NCI-H1417 treated with DMSO at 0.1 percent for 48 hours (cell line): ENCODE data around the gene PLS3.

Source experiments
- DNase-seq: peaks from one replicate; lab custom pipeline; 2025; lab: John Stamatoyannopoulos, UW

Gene PLS3

DNA sequence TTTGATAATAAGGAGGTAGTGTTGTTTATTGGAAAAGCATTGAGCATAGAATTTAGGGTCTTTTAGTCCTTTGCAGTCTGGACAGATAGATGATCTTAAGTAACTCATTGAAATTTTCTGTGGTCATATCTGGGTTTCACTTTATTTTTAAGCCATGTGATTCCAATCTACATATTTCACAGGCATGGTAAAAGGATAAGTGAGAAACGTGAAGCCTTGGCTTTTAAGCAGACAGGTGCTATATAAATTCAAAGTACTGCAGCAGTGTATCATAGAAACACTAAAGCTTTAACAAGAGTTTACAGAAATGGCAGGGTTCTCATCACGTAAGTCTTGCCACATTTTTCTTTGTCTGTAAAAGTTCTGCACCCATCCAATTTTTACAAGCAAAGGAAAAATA lies 4.9 kb downstream of the PLS3 start:
- DNase-seq = no peak

DNA sequence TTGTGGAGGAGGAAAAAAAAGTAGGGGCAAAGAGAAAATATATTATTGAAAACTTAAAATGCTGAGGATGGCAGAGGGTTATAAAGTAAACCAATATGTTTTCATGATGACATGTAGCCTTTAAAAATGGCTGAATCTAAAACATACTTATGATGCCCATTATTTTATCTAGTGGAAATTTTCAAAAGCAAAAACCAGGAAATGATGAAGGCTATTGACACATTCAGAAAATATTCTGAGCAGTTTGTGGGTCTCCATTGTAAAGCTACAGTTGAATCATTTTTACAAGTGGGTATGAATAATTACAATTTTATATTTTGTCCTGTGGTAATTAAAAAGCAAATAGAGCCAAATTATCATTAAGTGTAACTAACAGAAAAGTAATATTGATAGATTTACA lies 10.7 kb downstream of the PLS3 start:
- no peak for DNase-seq

DNA sequence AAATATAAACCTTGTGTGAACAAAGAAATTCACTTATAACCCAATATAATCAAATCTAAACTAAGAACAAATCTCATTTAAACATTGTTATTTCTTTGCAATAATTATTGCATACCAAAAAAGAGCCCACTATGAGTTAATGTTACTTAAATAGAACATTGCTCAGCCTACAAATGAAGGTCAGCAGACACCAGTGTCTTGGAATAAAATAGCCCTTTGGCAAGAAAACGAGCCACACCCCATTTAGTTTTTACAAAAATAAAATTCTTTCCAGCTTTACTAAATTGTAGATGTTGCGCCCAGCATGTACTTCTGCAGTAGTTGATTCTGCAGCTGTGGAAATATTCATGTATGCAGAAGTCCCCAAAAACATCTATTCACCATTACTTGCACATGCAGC lies 12.2 kb downstream of the PLS3 start:
- no peak for DNase-seq

DNA sequence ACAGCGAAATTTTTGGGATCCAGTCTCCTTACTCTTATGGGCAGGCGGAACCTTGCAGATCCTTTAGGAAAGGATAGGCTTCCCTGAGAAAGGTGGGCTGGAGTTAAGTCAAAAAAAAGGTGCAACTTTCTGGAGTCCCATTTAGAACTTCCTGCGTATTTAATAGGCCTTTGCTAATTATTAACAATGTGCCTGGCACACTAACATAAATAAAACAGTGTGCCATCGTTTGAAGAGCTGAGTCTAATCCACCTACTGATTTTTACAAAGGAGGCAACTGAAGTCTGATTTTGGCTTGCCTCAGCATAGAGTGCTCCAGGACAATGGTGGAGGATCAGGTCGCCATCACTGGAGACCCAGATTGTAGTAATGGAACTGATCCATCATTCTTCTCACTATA lies 15.7 kb downstream of the PLS3 start:
- no peak for DNase-seq

DNA sequence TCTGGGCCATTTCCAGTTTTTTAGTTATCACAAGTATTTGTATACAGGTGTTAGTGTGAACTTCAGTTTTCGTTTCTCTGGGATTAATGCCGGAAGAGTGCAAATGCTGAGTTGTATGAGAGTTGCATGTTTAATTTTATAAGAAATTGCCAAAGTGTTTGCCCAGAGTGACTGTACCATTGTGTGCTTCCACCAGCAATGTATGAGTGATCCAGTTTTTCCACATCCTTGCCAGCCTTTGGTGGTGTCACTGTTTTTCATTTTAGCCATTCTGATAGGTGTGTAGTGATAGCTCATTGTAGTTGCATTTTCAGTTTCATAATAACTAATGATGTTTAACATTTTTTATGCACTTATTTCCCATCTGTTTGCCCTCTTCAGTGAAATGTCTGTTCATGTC lies 18.4 kb downstream of the PLS3 start:
- DNase-seq = no peak

DNA sequence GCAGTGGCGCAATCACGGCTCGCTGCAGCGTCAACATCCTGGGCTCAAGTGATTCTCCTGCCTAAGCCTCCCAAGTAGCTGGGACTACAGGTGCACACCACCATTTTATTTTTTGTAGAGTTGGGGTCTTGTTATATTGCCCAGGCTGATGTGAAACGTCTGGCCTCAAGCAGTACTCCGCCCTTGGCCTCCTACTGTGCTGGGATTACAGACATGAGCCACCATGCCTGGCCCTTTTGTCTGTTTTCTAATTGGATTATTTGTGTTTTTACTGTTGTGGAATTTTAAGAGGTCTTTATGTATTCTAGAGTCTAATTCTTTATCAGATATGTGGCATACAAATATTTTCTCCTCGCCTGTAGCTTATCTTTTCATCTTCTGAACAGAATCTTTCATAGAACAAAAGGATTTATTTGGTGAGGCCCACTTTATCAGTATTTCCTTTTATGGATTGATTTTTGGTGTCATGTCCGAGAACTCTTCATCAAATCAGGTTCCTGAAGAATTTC lies 18.9 kb downstream of the PLS3 start:
- no peak for DNase-seq

DNA sequence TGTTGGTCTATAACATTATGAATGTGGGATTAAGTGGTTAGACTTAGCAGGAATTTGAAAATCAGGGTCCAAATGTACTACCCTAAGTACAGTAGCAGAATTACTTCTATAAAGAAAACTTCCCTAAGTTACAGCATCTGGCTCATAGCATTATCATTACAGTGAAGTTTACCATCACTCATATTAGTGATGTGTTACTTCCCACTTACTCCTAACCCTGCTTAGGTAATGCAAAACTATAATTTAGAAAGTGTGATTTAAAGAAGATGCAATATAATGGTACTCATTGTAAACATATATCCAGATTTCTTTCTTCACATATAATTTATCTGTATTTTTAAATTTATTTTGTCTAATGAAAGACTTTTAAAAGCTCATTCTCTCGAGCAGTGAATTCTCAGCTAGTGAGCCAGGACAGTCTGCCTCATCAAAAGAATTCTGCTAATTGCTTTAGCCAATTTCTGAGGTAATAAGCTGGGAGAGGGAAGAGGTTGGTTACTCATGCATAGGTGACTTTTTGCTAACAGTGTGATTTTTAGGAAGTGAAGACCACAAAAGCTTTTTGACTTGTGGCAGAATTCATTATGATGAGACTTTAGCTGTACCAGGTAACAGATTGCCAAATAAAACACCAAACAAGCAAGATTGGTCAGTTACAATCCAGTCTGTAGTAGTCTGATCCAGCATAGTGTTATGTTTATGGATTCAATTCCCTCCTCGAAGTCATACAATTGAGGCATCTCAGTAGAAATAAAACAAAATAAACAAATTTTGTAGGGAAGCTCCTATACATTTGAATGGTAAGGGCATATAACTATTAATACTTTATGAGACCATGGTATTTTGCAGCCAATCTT lies 21.0 kb downstream of the PLS3 start:
- no peak for DNase-seq

DNA sequence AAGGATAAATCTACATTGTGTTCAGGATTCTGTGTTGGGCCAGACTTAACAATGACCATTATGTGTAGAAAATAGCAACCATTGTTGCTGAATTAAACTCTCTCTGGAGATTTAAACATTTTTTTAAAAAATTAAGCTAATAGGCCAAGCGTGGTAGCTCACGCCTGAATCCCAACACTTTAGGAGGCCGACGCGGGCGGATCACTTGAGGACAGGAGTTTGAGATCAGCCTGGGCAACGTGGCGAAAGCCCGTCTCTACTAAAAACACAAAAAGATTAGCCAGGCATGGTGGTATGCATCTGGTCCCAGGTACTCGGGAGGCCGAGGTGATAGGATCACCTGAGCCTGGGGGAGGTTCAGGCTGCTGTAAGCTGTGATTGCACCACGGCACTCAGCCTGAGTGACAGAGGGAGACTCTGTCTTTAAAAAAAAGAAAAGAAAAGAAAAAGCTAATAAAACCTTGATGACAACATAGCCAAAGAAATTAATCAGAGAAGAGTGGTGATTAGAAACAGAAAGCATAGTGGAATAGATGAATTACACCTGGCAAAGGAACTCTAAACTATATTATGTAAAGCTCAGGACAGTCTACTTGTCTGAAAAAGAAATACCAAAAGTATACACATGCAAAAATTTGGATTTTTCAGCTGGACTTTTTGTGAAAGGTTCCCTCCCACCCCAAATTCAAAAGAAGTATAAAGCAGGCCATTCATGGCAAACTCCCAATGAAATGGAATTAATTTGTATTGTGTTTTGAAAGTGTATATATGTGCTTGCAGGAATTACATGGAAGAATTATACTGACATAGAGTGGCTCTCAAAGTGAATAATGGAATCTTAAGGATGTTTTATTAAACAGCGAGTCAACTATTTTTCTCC lies 21.9 kb downstream of the PLS3 start:
- no peak for DNase-seq

DNA sequence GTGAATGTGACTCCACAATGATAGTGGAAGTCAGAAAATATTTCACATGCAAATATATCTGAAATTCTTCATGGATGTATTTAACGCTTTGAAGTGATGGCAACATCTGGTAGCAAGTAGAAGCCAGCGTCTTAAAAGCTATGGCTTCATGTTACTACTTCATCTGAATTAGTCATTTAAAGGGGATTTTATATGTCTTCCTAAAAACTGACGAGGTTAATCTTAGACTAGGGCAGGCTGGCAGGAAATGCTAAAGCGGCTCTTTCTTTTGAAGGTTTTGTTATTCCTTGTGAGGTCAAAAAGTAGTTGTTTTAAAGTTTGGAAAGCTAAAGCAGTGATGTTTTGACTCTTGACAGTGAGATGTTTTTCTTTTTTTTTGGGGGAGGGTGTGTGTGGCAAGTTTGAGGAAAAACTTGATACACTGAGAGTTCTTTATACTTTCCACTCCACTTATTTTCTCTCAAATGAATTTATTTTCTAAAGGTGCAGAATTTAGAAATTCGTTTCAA lies 22.6 kb downstream of the PLS3 start:
- no peak for DNase-seq

DNA sequence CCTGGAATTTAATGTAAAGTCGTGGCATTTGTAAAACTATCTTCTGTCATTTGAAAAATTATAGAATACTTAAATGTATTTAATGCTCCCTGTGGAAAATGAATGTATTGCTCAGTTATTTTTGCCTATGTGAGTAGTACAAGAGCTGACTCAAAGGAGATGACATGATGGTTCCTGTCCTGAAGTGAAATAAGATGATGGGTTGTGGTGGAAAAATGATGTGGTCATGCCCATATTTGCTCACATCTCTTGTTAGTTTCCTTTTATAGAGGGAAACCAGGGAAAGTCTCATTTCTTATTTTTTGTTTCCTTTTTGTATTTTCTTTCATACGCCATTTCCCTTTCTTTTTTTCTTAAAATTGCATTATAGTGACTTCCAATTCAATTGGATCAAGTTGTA lies 23.7 kb downstream of the PLS3 start:
- DNase-seq = no peak

DNA sequence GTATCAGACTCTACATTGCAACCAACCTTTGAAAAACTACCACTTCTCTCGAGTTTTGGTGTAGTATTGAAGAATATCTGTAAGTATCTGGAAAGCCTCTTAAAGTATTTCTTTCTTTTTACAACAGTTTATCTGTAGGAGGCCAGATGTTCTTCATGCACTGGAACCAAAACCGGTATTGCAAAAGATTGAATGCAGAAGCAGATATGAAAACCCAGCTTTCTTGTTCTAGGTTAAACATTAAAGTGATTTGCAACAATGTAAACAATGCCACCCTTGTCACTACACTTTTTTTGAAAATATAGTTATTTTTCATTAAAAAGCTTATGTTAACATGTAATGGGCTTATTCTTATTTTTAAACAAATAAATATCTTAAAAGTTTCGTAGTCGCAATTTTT lies 27.2 kb downstream of the PLS3 start:
- DNase-seq = no peak

DNA sequence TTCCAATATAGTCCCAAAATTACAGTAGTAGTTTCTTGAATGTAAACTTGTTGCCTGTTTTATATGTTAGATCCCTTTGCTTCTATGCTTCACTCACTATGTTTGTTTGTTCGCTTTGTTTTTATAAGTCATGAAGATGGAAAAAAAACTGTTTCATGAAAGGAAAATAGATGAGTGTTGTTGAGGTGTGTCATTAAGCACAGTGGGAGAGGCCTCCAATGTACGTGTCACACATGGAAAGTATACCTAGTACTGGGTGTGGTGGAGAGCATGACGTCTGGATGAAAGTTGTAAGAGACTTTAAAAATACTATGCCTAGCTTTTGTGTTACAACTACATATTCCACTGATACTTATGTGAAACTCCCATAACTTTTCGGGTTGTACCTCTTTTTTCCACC lies 28.4 kb downstream of the PLS3 start:
- DNase-seq = no peak

DNA sequence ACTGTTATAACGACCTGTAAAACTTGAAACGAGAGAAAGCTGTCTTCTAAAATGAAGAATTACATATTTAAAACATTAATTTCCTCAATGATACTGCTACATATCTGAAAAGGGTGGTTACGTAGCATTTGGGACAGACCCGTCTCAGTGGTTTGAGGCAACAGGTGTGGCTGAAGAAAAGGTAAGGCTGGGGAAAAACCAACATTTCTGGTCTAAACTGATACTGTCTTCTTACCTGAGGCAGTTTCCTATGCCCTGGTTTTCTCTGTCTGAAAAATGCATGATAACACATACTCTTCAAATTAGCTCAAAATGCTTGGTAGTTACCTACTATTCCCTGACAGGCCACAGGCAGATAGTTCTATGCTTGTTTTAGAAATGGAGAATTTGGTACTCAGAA lies 30.4 kb downstream of the PLS3 start:
- no peak for DNase-seq

DNA sequence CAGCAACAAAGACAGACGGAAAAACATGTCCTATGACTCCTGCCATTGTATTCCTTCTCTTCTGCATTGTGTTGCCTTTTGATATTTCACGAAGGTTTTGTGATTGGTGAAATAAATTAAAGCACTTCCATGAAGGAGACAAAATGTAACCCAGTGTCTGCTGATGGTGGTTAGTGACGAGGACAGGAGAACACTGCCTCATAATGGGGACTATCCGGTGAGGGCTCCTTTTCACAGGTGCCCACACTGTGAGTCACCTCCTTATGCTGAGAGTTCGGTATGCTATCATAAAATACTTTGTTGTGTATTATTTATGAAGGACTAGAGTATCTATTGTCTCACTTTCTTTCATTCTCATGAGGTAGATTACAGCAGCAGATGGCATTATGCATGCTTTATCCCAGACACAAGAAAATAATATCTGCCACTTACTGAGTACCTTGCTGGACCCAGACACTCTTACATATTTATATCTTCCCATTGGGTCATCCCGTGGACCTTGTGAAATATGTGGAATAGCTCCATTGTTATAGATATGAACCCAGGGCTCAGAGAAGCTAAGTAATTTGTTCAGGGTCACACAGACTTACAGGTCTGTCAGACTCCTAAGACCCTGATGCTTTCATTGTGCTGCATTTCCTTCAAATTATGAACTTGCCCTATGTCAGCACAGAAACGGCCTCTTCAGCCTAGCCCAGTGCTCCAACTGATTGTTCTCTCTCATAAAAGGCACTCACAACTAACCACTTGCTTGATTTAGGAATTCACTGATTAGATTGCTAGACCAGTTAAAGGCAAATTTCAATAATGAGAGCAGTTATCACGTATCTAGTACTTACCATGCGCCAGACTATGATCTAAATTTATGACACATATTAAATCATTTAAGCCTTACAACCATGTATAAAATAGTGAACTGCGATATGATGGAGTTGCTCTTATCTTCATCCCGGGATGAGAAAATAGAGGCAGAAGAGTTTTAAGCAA lies 31.2 kb downstream of the PLS3 start:
- DNase-seq = no peak

DNA sequence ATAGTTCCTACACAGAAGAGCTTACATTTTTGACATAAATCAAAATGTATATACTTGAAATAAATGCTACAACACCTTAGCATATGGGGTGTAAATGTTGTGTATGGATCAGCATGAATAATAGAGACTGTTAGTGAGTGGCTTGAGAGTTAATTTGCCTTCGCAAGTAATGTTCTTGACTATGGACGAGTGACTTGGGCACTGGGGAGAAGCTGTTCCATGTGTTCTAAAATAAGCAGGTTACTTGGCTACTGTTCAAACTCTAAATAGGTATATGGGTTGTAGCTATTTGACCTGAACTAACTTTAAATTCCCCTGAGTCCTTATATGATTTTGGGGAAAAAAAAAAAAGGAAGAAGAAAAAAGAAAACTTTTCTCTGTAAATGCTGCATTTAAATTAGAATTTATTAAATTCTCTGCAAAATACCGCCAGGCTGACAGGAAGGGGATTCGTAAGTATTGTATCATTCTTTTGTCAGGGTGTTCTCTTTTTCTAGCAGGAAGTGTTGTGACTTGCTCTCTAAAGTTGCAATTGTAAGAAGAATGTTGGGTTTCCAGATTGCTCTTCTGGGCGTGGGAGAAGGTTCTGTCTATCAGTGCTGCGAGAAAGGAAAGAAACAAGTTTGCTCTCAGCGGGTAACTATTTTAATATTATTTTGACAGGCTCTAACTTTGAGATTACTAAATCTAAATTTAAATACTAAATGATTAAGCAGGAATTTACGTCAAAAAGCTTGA lies 32.2 kb downstream of the PLS3 start:
- DNase-seq = no peak

DNA sequence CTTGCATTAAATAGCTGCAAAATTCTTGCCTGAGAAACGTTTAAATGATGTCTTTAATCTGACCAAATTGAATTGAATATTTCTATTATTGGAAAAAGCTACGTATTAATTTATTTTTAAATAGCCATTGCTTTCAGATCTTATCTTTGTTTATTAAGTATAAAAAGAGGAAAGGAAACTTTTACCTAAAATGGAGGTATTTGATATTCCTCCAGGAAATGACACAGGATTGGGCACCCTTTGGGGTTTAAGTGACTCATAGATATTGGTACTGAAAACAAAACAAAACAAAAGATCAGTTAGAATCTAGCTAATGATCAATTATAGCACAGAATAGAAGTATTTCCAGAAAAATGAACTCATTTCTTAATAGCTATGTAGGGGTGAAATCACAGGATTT lies 34.1 kb downstream of the PLS3 start:
- no peak for DNase-seq

DNA sequence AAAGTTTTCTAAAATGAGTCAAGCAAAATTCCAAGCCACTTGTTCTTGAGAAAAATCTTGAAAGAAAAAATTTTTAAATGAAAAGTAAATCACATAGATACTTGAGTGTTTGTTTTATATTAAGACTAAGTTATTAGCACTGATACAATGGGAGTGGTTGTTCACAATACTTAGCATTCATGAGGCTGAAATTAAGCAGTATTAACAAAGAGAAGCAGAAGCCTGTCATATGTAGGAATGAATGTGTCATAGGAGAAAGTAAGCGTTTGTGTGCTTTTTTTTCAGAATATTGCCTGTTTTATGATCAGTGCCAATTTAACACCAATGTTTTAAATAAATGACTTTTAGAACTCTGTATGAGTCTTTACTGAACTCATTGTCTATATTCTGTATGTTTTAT lies 37.6 kb downstream of the PLS3 start:
- no peak for DNase-seq

DNA sequence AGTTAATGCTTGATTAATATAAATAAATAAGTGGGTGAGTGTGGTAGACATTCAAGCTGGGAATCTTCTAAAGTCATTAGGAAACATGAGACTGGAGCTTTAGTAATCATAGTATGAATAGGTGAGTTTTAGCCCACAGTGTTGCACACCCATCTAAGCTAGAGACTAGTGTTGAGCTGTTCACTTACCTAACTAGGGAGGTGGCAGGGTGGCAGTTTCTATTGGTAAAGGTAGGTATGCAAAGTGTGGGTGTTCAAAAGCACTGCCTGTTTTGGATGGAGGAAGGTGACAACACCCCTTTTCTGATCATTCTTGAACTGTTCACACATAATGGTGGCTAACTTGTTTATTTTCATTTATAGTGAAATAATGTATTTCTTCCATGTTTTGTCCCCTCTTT lies 41.3 kb downstream of the PLS3 start:
- DNase-seq = no peak

DNA sequence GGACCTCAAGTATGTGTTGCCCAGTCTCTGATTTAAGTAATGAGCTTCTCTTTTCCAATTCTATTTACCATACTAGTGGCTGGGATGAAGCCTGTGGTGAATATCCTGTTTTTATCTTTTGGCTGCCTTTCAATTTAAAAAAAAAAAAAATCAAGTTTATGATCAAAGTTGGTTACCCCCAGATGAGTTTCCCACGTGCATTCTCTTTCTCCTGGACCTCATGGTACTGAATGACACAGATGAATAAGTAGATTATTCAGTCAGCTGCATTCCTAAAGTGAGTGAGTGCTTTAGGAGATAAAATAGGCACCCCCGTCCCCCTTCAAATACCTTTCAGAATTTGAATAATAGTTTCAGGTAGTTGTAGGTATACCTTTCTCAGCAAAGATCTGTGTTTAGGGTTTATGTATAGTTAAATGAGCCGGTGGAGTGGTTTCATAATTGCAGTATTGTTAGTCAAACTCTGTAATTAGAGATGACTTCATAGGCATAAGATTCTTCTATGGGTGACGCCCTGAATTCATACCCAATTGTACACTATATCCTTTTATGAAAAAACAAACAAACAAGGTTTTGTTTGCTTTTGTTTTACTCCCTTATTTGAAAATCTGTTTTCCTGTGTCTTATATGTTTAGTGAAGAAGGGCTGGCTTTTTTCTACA lies 41.9 kb downstream of the PLS3 start:
- no peak for DNase-seq

DNA sequence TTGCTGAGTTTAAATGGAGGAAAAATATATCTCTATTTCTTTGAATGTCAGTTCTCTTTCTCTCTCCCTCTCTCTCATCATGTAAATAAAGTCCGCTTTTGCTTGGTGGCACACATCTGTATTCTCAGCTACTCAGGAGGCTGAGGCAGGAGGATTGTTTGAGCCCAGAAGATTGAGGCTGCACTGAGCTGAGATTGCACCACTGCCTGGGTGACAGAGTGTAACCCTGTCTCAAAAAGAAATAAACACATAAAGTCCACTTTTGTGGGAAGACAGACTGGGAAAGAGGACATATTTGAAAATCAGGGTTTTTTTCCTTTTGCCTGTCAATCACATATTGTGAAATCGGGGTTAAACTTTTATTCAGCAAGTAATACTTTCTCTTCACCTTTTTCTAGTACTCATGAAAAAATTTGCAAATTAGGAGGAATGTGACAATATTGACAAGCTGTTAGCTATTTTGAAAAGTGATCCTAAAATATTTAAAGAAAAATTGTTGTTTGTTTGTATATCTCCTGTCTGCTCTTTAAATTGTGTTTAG lies 42.6 kb downstream of the PLS3 start:
- DNase-seq = no peak
